Measurements from ENCODE around the gene SLC29A1.

GRCh38 chr6:44227148-44227793 lies 3.9 kb downstream of the SLC29A1 start:
- TF ChIP-seq CTCF (IDR thresholded peaks at IDR 0.05; ENCODE audit: low read depth, low read length) (no peak), EZH2phosphoT487 (IDR thresholded peaks at IDR 0.05; ENCODE audit: low read depth) (no peak)
